ENCODE measurements around the gene WDR12.
"Not testable (repeated sequence)": the region's sequence is repeated elsewhere in the genome, so short reads cannot be mapped to it uniquely, and the experiment has no call there.

WDR12 gene

DNA sequence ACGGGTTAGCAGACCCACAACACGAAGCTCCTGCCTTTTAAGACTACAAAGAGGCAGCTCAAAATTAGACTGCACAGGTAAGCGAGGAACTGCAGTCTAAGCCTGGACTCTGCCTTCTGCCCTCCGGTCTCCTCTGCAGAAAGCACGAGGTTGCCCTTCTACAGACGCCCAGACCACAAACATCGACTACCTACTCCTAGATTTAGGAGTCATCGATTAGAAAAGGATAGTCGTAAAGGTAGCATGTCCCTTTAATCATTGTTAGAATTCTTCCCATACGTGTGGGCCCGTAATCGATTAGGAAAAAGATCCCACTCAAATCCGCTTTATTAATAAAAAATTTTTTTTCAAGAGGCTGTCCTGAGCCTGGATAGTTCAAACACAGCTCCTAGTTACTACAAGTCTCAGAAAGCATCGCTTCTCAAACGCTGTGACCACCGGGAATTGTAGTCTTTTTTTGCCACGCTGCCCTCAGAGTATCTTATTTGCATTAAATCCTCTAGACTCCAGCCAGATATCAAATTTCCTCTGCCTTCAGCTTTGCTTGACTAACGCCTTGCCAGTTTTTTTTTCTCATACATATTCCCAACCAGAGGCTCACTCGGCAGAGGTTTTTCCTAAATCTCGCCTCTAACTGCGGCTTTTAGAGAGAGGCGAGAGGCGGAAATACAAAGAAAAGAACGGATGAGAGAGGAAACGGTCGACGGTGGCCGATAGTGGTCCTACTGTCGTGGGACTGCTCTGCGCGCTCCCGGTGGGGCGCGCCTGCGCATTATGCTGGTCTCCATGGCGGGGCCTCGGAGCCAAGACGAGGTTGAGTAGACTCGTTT, at the start of gene WDR12, which contains the start of gene CARF:
TSS of gene WDR12 (minus strand) at position 162 of the 830 bp plus-strand sequence. CDS start 197 bp downstream, outside the sequence.
TSS of gene CARF (plus strand) at position 764 of the 830 bp plus-strand sequence. CDS start 29,628 bp downstream, outside the sequence.
- peak; percentile 81 to 86 for DNase-seq (ENCODE audit: extremely low read depth in 1 of 2, low read depth in 1 of 2)

DNA sequence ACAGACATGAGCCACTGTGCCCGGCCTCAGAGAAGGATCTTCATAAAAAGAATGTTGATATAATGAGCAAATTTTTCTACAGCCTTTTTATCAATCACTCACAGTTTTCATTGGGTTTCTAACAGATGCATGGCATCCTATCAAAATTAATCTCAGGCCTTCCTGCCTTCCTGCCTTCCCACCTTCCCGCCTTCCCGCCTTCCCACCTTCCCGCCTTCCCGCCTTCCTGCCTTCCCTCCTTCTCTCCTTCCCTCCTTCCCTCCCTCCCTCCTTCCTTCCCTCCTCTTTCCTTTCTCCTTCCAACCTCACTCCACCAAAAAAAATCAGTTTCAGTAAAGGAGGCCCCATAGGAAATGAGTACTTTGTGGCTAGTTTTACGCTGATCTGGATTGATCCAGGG, 49.1 kb upstream of the WDR12 start:
- no peak for DNase-seq (ENCODE audit: extremely low read depth in 1 of 2, low read depth in 1 of 2)

DNA sequence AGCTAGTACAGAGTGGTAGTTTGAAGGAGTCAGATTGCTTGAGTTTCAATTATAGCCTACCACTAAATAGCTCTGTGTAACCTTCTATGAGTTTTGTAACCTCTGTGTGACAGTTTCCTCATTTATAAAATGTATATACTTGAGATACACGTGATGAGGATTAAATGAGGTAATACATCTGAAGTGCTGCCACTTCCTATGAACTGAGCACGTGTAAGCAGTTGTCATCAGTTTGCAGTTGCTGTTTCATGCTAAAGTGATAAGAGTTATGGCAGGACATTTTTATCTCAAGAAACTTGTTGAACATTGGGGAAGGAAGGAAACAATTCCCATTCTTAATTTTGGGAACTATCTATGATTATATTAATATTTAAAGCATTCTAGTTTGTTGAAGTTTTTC, 39.1 kb upstream of the WDR12 start:
- DNase-seq (ENCODE audit: extremely low read depth in 1 of 2, low read depth in 1 of 2), result no peak

DNA sequence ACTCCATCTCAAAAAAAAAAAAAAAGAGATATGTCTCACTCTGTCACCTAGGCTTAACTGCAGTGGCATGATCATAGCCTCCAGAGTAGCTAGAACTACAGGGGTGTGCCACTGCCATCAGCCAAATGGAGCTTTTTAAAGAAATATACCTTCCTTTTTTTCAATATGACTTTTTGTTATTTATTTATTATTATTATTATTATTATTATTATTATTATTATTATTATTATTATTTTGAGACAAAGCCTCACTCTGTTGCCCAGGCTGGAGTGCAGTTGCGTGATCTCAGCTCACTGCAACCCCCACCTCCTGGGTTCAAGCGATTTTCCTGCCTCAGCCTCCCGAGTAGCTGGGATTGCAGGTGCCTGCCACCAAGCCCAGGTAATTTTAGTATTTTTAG, 37.9 kb upstream of the WDR12 start:
- DNase-seq (ENCODE audit: extremely low read depth in 1 of 2, low read depth in 1 of 2), result not testable (repeated sequence)

DNA sequence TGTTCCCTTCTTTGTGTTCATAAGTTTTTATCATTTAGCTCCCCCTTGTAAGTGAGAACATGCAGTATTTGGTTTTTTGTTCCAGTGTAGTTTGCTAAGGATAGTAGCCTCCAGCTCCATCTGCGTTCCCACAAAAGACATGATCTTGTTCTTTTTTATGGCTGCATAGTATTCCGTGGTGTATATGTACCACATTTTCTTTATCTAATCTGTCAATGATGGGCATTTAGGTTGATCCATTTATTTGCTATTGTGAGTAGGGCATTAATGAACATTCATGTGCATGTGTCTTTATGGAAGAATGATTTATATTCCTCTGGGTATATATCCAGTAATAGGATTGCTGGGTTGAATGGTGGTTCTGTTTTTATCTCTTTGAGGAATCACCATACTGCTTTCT, 34.0 kb upstream of the WDR12 start:
- DNase-seq (ENCODE audit: extremely low read depth in 1 of 2, low read depth in 1 of 2), result no peak

DNA sequence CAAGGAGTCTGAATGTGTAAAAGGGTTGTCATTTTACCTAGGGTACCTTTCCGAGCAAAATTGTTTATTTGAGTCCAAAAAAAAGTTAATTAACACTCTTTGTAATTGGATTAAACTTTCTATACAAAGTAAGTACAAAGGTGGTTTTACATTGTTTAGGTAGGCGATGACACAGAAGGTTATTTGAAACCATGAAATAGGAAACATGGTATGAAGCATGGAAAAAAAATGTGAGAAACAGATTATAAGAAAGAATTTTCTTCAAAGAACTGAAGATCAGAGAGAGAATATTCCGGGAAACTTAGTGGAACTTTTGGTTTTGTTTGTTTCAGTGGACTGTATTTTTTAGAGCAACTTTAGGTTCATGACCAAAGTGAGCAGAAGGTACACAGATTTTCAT, 33.3 kb upstream of the WDR12 start:
- no peak for DNase-seq (ENCODE audit: extremely low read depth in 1 of 2, low read depth in 1 of 2)

DNA sequence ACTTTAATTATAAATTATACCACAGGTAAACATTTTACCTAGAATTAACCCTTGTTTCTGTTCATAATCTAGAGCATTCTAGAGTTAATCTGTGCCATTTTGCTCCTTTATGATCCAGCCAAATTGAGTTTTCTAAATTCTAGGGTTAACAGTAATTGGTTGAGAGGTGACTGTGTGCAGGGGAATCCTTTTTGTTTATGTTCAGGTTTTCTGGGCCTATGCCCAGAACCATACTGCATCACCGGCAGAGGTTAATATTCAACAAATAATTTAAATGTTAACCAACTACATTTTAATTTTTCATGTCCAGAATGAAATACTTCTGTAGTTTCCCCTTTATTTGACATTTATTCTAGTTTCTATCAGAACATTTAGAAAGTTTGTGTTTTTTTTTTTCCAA, 32.9 kb upstream of the WDR12 start:
- no peak for DNase-seq (ENCODE audit: extremely low read depth in 1 of 2, low read depth in 1 of 2)

DNA sequence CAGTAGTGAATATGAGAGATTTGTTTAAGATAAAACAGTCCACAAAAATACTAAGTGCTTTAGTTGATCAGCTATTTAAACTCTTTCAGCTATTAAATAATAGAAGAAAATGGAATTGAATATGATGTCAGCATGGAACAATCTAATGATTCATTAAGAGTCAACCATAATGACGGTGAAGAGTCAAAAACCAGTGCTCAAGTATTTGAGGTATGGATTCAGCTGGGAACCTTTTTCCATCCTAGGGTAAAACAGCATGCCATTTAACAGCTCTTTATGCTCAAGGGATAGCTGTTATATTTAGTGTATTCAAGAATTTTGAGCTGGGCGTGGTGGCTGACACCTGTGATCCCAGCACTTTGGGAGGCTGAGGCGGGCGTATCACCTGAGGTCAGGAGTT, 30.3 kb upstream of the WDR12 start:
- no peak for DNase-seq (ENCODE audit: extremely low read depth in 1 of 2, low read depth in 1 of 2)

DNA sequence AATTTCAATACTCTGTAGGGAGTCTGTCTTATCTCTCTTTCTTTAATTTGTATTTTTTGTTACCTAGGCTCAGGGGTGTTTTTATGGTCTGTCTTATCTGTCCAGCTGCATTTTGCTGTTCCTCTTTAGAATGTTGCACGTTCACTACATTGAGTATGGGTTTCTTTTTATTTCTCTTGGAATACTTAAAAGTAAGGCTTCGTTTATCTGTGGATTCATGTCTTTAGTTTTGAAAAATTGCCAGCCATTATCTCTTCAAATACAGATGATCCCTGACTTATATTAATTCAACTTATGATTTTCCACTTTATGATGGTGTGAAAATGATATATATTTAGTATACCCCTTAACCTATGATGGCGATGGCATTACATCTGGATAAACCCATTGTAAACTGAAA, 27.5 kb upstream of the WDR12 start:
- no peak for DNase-seq (ENCODE audit: extremely low read depth in 1 of 2, low read depth in 1 of 2)

DNA sequence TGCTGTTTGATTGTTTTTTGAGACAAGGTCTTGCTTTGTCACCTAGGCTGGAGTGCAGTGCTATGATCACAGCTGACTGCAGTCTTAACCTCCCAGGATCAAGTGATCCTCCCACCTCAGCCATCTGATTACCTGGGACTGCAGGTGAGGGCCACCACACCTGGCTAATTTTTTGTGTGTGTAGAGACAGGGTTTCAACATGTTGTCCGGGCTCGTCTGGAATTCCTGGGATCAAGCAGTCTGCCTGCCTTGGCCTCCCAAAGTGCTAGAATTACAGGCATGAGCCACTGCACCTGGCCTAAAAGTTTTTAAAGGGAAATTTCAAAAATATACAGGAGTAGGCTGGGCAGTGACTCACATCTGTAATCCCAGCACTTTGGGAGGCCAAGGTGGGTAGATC, 23.0 kb upstream of the WDR12 start:
- DNase-seq (ENCODE audit: extremely low read depth in 1 of 2, low read depth in 1 of 2), result no peak

DNA sequence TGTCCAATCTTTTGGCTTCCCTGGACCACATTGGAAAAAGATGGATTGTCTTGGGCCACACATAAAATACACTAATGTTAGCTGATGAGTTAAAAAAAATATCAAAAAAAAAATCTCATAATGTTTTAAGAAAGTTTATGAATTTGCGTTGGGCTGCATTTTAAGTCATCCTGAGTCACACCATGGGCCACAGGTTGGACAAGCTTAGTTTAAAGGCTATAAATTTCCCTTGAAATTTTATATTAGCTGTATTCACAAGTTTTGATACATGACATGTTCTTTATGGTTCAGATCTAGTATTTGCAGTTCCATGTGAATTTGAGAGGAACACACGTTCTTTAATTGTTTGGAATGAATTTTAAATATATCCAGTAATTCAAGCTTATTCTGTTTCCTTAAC, 22.5 kb upstream of the WDR12 start:
- DNase-seq (ENCODE audit: extremely low read depth in 1 of 2, low read depth in 1 of 2), result no peak

DNA sequence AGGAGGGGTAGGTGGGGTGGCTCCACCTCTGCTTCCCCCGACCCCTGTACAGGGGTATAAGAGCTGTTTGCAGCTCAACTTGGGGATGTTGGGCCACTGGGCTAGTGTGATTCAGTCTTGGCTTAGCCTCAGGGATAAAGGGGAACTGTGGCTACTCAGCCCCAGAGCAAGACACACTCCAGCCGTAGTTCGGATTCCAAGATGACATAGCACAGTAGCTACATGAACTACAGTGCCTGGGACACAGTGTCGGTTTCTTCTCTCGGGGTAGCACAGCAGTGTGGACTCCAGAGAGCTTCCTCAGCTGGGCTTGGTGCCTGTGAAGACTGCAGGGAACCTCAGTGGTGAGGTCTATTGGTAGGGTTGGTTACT, 21.7 kb upstream of the WDR12 start:
- DNase-seq (ENCODE audit: extremely low read depth in 1 of 2, low read depth in 1 of 2), result no peak

DNA sequence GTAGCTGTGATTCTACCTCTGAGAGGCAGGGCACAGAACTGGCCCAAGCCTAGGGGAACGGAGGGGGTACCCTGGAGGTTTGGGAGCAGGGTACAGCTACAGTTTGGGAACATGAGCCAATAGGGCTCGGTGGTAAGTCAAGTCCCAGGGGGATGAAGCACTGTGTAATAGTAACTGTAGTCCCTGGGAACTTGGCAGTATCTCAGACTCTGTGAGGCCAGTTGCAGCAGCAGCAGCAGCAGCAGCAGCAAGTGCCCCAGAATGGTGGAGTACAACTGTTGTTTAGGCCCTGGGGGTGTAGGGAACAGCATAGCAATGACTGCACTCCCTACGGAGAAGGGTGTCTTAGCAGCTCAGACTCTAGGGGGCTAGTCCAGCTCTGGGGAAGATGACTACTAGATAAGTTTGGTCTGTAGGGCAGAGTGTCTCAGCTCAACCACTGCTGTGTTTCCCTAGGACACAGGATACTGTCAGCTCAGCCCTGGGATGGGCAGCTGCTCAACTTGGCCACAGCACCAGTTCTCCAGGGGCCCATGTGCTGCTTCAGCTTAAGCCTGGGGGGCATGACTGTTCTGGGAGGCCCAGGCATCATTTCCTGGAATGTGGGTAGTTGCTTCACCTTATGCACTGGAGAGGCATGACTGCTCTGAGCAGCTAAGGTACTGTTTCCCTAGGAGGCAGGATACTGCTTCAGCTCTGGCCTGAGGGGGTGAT, 21.1 kb upstream of the WDR12 start:
- no peak for DNase-seq (ENCODE audit: extremely low read depth in 1 of 2, low read depth in 1 of 2)

DNA sequence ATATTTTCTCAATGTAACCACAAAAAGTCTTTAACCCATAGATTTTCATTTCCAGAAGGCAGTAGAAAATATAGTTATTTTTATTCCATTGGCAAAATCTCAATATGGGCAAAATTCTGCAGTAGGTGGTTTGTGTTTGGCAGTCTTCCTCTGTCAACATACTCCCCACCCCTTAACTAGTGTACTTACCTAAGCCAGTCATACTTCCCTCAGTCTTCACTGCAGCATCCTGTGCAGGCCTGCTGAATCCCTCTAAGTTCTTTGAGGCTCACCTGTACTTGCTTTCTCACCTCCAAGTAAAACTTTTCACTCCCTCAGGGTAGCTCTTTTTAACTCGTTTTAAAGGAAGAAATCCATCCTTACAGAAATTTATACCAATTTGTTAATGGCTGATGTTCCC, 7.4 kb upstream of the WDR12 start:
- no peak for DNase-seq (ENCODE audit: extremely low read depth in 1 of 2, low read depth in 1 of 2)

DNA sequence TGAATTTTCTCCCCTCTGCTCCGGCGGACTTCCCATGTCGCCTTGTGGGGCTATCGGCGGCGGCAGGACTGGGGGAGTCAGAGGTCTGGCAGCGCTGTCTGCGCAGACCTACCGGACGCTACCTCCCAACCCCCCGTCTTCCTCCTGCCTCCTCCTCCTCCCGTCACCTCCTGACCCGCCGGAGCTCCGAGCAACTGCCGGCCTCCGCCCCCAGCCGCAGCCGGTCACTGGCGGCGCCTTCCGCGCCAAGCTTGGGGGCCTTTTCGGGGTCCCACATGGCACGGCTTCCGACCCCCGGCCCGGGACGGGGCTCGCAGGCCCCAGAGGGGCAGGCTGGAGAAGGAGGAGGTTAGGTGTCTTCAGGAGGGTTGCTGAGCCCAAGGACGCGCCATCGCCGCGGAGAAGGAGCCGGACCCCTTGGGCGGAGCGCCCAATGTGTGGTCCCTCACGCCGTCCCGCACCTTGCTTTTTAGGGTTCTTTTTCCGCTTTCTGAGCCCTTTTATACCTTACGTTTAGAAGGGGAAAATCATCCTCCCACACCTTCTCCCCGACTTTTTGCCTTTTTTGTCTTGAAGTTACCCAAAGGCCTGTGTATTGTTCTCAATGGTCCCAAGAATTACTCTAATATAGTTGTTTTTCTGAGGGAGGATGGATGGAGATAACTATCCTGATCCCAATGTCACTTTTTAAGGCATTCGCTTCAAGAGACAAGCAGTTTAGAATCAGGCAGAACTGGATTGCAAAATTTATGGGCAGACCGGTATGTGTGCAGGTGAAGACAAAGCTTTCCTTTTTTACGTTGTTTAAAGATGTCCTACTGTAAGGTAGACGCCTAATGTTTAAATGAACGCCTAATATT, 1.1 kb upstream of the WDR12 start:
- DNase-seq (ENCODE audit: extremely low read depth in 1 of 2, low read depth in 1 of 2), result not testable (repeated sequence)

DNA sequence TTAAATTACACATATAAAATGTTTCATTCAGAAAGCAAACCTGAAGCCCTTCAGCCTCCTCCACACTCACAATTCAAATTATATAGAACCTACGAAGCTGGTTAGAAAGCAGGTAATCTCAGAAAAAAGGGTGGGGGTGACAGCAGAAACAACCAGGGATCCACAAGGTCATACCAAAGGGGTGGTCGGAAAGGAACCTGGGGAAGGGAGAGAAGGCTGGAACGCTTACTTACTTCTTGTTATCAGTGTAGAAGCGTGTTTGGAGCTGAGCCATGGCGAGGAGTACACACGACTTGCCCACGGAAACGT, 316 bp downstream of the WDR12 start:
- no peak for DNase-seq (ENCODE audit: extremely low read depth in 1 of 2, low read depth in 1 of 2)

DNA sequence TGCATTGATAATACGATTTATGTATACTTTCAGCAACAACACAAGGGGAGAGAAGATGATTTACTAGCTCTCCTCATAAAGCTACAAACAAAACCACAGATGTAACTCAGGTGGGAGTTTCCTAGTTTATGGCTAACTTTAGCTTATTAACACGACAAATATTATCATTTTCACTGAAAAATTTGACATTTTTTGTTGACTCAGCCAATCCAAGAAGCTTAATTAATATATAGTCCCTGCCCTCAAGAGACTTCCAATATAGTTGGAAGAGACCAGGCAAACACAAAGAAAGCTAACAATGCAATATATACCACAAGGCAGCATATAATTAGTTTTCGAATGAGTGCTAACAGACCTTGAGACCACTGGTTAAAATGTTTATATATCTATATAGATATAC, 775 bp downstream of the WDR12 start:
- DNase-seq (ENCODE audit: extremely low read depth in 1 of 2, low read depth in 1 of 2), result no peak

DNA sequence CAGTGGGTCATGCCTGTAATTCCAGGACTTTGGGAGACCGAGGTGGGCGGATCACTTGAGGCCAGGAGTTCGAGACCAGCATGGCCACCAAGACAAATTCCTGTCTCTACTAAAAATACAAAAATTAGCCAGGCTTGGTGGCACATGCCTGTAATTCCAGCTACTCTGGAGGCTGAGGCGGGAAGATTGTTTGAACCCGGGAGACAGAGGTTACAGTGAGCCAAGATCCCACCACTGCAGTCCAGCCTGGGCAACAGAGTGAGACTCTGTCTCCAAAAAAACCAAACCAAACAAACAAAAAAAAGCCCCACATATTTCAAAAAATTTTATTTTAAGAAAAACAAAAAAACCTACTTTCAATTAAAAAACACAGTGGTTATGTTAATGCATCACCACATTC, 1.2 kb downstream of the WDR12 start:
- not testable (repeated sequence) for DNase-seq (ENCODE audit: extremely low read depth in 1 of 2, low read depth in 1 of 2)

DNA sequence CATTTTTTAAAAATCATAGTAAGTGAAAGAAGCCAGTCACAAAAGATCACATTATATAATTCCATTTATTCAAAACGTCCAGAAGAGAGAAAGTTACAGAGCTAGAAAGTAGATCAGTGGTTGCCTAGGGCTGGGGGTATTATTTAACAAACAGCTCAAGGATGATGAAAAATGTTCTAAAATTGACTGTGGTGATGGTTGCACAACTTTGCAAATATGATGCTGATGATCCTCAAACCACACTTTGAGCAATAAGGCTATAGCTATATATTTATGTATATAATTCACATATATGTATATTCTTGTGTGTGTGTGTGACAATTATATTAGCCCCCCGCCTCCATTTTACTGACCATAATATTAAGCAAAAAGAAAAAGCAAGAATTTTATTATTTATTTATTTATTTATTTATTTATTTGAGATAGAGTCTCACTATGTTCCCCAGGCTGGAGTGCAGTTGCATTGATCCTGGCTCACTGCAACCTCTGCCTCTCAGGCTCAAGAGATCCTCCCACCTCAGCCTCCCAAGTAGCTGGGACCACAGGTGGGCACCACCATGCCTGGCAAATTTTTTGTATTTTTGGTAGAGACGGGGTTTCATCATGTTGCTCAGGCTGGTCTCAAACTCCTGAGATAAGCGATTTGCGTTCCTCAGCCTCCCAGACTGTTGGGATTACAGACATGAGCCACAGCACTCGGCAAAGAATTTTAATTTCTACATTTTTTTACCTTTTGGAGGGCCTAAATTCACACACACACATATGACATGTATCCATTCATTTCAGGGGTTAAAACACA, 1.9 kb downstream of the WDR12 start:
- no peak for DNase-seq (ENCODE audit: extremely low read depth in 1 of 2, low read depth in 1 of 2)

DNA sequence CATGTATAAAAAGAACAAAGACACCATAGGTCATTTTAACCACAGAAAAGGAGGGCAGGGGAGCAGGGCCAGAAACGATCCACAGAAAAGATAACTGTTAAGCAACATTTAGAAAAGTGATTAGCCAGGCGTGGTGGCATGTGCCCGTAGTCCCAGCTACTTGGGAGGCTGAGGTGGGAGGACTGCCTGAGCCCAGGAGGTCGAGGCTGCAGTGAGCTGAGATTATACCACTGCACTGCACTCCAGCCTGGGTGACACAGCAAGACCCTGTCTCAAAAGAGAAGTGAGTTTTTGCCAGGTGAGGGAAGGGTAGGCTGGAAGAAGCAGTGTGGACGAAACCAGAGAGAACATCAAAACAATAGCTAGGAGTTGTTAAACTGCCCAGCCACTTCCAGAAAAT, 3.3 kb downstream of the WDR12 start:
- no peak for DNase-seq (ENCODE audit: extremely low read depth in 1 of 2, low read depth in 1 of 2)

DNA sequence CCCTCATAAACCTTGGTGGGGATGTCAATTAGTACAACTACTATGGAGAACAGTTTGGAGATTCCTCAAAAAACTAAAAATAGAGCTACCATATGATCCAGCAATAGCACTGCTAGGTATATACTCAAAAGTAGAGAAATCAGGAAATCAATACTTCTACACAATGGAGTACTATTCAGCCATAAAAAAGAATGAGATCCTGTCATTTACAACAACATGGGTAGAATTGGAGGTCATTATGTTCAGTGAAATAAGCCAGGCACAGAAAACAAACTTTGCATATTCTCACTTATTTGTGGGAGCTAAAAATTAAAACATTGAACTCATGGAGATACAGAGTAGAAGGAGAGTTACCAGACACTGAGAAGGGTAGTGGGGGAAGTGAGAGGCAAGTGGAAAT, 6.0 kb downstream of the WDR12 start:
- not testable (repeated sequence) for DNase-seq (ENCODE audit: extremely low read depth in 1 of 2, low read depth in 1 of 2)

Data from stimulated activated CD8-positive, alpha-beta memory T cell treated with anti-CD3 and anti-CD28 coated beads, Interleukin-7, amount 100 ng/mL, for 48 hours (primary cell).